Uterus (tissue), 2 donors: Measurements from ENCODE around the gene MAPKBP1.
"Not testable (repeated sequence)": the region's sequence is repeated elsewhere in the genome, so short reads cannot be mapped to it uniquely, and the experiment has no call there.

Source experiments
- CTCF ChIP-seq, 4 experiments: fragments of 200-600 bp in 2 of 4; fragments of 450-650 bp in 2 of 4; sonication (generic) in 2 of 4; IDR thresholded peaks; one replicate each; pipeline ENCODE4 v1.5.1; 2016 to 2019; ENCODE audit warnings: antibody characterized with exemption in 4 of 4, mild to moderate bottlenecking in 2 of 4, moderate library complexity in 1 of 4
- POLR2A ChIP-seq, 2 donors: fragments of 450-650 bp; IDR thresholded peaks; one replicate each; pipeline ENCODE4 v1.6.1; 2016; ENCODE audit warnings: antibody characterized with exemption in 2 of 2, mild to moderate bottlenecking in 1 of 2, moderate library complexity in 1 of 2

GRCh38 chr15:41831291-41831690 lies 57.0 kb downstream of the MAPKBP1 start:
- not testable (repeated sequence) for TF ChIP-seq CTCF, POLR2A (IDR thresholded peaks at IDR 0.05)
